HepG2 (cell line): Measurements from ENCODE around the gene SIRT7. TPM values are rescaled to one million over a fixed set of nuclear protein-coding genes. Genes with fewer than 3 reads are reported as not detected.

Experiments
- BORCS8-MEF2B ChIP-seq: sonication (generic); formaldehyde crosslinking; IDR thresholded peaks from 2 replicates; pipeline ENCODE4 v1.8.0; 2022; ENCODE audit warnings: mild to moderate bottlenecking, missing genetic modification reagents
- DPF2 ChIP-seq: sonication (generic); formaldehyde crosslinking; IDR thresholded peaks from 2 replicates; pipeline ENCODE4 v1.4.0; 2020; ENCODE audit warnings: mild to moderate bottlenecking, low read depth, missing genetic modification reagents, borderline replicate concordance
- HMG20B ChIP-seq: conservative IDR thresholded peaks from 2 replicates; pipeline ENCODE4 v1.6.1; 2016; ENCODE audit warnings: missing genetic modification reagents, missing compliant biosample characterization
- HNRNPK ChIP-seq: fragments of 200-400 bp; formaldehyde crosslinking; IDR thresholded peaks from 2 replicates; pipeline ENCODE4 v1.6.1; 2018; ENCODE audit warnings: low read length, low read depth, moderate library complexity, mild to moderate bottlenecking; ENCODE audit not compliant: poor library complexity, severe bottlenecking
- RXRB ChIP-seq: IDR thresholded peaks from 2 replicates; pipeline ENCODE4 v1.6.1; 2016; ENCODE audit warnings: borderline replicate concordance, missing genetic modification reagents, missing compliant biosample characterization
- SP5 ChIP-seq: IDR thresholded peaks from 2 replicates; pipeline ENCODE4 v1.6.1; 2016; ENCODE audit warnings: low read depth, borderline replicate concordance
- TP53 ChIP-seq: sonication (generic); formaldehyde crosslinking; conservative IDR thresholded peaks from 2 replicates; pipeline ENCODE4 v1.4.0; 2020; ENCODE audit warnings: missing genetic modification reagents
- ZMYM3 ChIP-seq: sonication (generic); formaldehyde crosslinking; IDR thresholded peaks from 2 replicates; pipeline ENCODE4 v1.5.1; 2020; ENCODE audit warnings: mild to moderate bottlenecking, missing genetic modification reagents
- ZNF317 ChIP-seq: sonication (generic); formaldehyde crosslinking; IDR thresholded peaks from 2 replicates; pipeline ENCODE4 v1.5.0; 2020; ENCODE audit warnings: mild to moderate bottlenecking, missing genetic modification reagents
- ZNF484 ChIP-seq: sonication (generic); formaldehyde crosslinking; IDR thresholded peaks from 2 replicates; pipeline ENCODE4 v1.5.1; 2020; ENCODE audit warnings: mild to moderate bottlenecking, low read depth, missing genetic modification reagents, borderline replicate concordance
- ZNF724P ChIP-seq: sonication (generic); formaldehyde crosslinking; IDR thresholded peaks from 2 replicates; pipeline ENCODE4 v1.8.0; 2022; ENCODE audit warnings: missing genetic modification reagents, borderline replicate concordance
- ZNF891 ChIP-seq: sonication (generic); formaldehyde crosslinking; IDR thresholded peaks from 2 replicates; pipeline ENCODE4 v1.5.0; 2020; ENCODE audit warnings: mild to moderate bottlenecking, missing genetic modification reagents
- polyA plus RNA-seq, 8 experiments: library from polyadenylated mRNA; depleted of rRNA in 3 of 8; stranded (reverse) in 7 of 8; unstranded in 1 of 8; fragments of >200 nt; fragmentation: Illumina TruSeq in 4 of 8; extraction: Trizol in 4 of 8; gene quantifications; 2 replicates each; pipeline versions ENCODE4 v1.2.1 to v1.2.3, GENCODE V29; 2011 to 2016; ENCODE audit warnings: low read depth in 4 of 8, missing spikeins in 1 of 8, mixed read lengths in 1 of 8; ENCODE audit not compliant: insufficient read depth in 1 of 8
- total RNA-seq, 5 experiments: library from RNA; depleted of rRNA; stranded (reverse); fragments of >200 nt; fragmentation: Illumina TruSeq; extraction: Trizol; gene quantifications; 2 replicates each; pipeline ENCODE4 v1.2.3, GENCODE V29; 2016; ENCODE audit warnings: low read depth in 1 of 5
- TF ChIP-seq, protein P1 (sequence below): IDR thresholded peaks from 2 replicates; pipeline ENCODE4 v1.6.1; 2012; ENCODE audit warnings: inconsistent platforms
- TF ChIP-seq, protein P2 (sequence below): sonication (generic); formaldehyde crosslinking; conservative IDR thresholded peaks from 2 replicates; pipeline ENCODE4 v1.4.0; 2020; ENCODE audit warnings: mild to moderate bottlenecking, missing genetic modification reagents, moderate library complexity
- TF ChIP-seq, protein P3 (sequence below): sonication (generic); formaldehyde crosslinking; conservative IDR thresholded peaks from 2 replicates; pipeline ENCODE4 v1.4.0; 2020; ENCODE audit warnings: missing genetic modification reagents
- TF ChIP-seq, protein P4 (sequence below): sonication (generic); formaldehyde crosslinking; IDR thresholded peaks from 2 replicates; pipeline ENCODE4 v1.4.0; 2020; ENCODE audit warnings: missing genetic modification reagents
- TF ChIP-seq, protein P5 (sequence below): sonication (generic); formaldehyde crosslinking; IDR thresholded peaks from 2 replicates; pipeline ENCODE4 v1.8.1; 2023; ENCODE audit warnings: mild to moderate bottlenecking, missing genetic modification reagents

The SIRT7 gene
- total and polyA plus RNA-seq, 2 of the 13 experiments (the other 11 are each of a cell fraction or from before 2014, with no cell fraction given), result 8.3 to 24.8 TPM

DNA sequence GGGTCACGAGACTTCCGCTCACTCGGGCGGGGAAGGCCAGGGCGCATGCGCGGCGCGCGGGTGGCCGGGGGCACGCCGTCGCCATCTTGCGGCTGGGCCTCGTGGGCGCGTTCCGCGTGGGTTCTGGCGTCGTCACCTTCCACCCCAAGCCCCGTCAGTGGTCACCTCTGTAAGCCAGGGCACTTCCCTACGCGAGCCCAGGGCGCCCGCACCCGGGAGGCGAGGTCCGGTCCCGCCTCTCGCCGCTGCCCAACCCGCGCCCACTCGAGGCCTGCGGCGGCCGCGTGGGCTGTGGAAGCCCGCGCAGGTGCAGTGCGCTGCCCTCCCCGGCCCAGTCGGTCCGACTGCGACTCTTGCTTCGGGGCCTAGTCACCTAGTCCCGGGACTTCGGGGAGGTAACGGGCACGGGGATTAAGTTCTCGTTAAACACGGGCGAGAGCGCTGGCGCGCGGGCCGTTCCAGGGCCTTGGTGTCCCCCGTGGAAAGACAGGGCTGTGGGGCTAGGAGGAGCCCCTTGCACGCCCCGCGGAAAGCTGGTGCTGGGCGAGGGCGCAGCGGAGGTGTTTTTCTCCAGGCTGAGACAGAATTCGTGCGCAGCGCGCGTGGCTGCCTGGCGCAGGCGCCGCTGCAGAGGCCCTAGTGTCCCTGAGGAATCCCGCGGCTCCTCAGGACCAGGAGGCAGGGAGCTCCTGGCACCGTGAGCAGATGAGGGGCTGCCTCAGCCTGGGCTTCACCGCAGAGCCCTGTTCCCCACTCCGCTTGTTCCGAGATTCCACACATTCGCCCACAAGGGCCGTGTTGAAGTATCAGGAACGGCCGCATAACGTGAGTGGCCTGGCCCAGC lies 46.4 kb downstream of the SIRT7 start (continued):
- TF ChIP-seq DPF2 (CRISPR knock-in tag) (no peak), ZNF891 (CRISPR knock-in tag) (peak; percentile 97), ZNF484 (peak; percentile 93; the same call in 1 of the 2 replicates), TP53 (CRISPR knock-in tag) (no peak; the same call in 1 of the 2 replicates), HNRNPK (peak; percentile 67), ZNF724P (CRISPR knock-in tag) (peak; percentile 89), RXRB (CRISPR knock-in tag) (peak; percentile 76), ZMYM3 (CRISPR knock-in tag) (no peak; the same call in 1 of the 2 replicates), BORCS8-MEF2B (CRISPR knock-in tag) (peak; percentile 95), HMG20B (no peak), ZNF317 (no peak; the same call in 1 of the 2 replicates), SP5 (CRISPR knock-in tag) (peak; percentile 75; the same call in 1 of the 2 replicates)
- TF ChIP-seq, protein P1, sequence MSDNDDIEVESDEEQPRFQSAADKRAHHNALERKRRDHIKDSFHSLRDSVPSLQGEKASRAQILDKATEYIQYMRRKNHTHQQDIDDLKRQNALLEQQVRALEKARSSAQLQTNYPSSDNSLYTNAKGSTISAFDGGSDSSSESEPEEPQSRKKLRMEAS, result peak; percentile 100
- TF ChIP-seq, protein P2, sequence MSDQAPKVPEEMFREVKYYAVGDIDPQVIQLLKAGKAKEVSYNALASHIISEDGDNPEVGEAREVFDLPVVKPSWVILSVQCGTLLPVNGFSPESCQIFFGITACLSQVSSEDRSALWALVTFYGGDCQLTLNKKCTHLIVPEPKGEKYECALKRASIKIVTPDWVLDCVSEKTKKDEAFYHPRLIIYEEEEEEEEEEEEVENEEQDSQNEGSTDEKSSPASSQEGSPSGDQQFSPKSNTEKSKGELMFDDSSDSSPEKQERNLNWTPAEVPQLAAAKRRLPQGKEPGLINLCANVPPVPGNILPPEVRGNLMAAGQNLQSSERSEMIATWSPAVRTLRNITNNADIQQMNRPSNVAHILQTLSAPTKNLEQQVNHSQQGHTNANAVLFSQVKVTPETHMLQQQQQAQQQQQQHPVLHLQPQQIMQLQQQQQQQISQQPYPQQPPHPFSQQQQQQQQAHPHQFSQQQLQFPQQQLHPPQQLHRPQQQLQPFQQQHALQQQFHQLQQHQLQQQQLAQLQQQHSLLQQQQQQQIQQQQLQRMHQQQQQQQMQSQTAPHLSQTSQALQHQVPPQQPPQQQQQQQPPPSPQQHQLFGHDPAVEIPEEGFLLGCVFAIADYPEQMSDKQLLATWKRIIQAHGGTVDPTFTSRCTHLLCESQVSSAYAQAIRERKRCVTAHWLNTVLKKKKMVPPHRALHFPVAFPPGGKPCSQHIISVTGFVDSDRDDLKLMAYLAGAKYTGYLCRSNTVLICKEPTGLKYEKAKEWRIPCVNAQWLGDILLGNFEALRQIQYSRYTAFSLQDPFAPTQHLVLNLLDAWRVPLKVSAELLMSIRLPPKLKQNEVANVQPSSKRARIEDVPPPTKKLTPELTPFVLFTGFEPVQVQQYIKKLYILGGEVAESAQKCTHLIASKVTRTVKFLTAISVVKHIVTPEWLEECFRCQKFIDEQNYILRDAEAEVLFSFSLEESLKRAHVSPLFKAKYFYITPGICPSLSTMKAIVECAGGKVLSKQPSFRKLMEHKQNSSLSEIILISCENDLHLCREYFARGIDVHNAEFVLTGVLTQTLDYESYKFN (CRISPR knock-in tag), result peak; percentile 60
- TF ChIP-seq, protein P3, sequence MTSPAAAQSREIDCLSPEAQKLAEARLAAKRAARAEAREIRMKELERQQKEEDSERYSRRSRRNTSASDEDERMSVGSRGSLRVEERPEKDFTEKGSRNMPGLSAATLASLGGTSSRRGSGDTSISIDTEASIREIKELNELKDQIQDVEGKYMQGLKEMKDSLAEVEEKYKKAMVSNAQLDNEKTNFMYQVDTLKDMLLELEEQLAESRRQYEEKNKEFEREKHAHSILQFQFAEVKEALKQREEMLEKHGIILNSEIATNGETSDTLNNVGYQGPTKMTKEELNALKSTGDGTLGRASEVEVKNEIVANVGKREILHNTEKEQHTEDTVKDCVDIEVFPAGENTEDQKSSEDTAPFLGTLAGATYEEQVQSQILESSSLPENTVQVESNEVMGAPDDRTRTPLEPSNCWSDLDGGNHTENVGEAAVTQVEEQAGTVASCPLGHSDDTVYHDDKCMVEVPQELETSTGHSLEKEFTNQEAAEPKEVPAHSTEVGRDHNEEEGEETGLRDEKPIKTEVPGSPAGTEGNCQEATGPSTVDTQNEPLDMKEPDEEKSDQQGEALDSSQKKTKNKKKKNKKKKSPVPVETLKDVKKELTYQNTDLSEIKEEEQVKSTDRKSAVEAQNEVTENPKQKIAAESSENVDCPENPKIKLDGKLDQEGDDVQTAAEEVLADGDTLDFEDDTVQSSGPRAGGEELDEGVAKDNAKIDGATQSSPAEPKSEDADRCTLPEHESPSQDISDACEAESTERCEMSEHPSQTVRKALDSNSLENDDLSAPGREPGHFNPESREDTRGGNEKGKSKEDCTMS, result no peak
- TF ChIP-seq, protein P4, sequence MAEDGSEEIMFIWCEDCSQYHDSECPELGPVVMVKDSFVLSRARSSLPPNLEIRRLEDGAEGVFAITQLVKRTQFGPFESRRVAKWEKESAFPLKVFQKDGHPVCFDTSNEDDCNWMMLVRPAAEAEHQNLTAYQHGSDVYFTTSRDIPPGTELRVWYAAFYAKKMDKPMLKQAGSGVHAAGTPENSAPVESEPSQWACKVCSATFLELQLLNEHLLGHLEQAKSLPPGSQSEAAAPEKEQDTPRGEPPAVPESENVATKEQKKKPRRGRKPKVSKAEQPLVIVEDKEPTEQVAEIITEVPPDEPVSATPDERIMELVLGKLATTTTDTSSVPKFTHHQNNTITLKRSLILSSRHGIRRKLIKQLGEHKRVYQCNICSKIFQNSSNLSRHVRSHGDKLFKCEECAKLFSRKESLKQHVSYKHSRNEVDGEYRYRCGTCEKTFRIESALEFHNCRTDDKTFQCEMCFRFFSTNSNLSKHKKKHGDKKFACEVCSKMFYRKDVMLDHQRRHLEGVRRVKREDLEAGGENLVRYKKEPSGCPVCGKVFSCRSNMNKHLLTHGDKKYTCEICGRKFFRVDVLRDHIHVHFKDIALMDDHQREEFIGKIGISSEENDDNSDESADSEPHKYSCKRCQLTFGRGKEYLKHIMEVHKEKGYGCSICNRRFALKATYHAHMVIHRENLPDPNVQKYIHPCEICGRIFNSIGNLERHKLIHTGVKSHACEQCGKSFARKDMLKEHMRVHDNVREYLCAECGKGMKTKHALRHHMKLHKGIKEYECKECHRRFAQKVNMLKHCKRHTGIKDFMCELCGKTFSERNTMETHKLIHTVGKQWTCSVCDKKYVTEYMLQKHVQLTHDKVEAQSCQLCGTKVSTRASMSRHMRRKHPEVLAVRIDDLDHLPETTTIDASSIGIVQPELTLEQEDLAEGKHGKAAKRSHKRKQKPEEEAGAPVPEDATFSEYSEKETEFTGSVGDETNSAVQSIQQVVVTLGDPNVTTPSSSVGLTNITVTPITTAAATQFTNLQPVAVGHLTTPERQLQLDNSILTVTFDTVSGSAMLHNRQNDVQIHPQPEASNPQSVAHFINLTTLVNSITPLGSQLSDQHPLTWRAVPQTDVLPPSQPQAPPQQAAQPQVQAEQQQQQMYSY (CRISPR knock-in tag), result no peak
- TF ChIP-seq, protein P5, sequence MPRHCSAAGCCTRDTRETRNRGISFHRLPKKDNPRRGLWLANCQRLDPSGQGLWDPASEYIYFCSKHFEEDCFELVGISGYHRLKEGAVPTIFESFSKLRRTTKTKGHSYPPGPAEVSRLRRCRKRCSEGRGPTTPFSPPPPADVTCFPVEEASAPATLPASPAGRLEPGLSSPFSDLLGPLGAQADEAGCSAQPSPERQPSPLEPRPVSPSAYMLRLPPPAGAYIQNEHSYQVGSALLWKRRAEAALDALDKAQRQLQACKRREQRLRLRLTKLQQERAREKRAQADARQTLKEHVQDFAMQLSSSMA (CRISPR knock-in tag), result peak; percentile 84; the same call in 1 of the 2 replicates
